Fibroblast of mammary gland (primary cell): ENCODE data around the gene MYL12B.

Experiments
- DNase-seq: peaks from one replicate; pipeline ENCODE4 v3.0.0-alpha.2; 2010; ENCODE audit warnings: low read depth
- H3K4me3 ChIP-seq: 2 replicates; pipeline ENCODE4 v1.5.1; 2011; ENCODE audit warnings: low read depth, mild to moderate bottlenecking, low read length, moderate library complexity; ENCODE audit not compliant: control insufficient read depth
- CTCF ChIP-seq: conservative IDR thresholded peaks from 2 replicates; pipeline ENCODE4 v1.5.1; 2011; ENCODE audit warnings: low read depth, low read length, inconsistent platforms; ENCODE audit not compliant: control insufficient read depth, insufficient read depth

MYL12B gene

GRCh38 chr18:3251963-3252277 lies 10.0 kb upstream of the MYL12B start:
- H3K4me3 ChIP-seq: no peak overlapping the region

GRCh38 chr18:3252843-3253242 lies 9.1 kb upstream of the MYL12B start:
- no peak for TF ChIP-seq CTCF
- DNase-seq: no peak
- no peak overlapping the region for H3K4me3 ChIP-seq

More at GRCh38 chr18:3251963-3252277, 10.0 kb upstream of the MYL12B start:
- no peak for DNase-seq
- no peak for TF ChIP-seq CTCF

- no peak for TF ChIP-seq CTCF
- no peak overlapping the region for H3K4me3 ChIP-seq
- no peak for DNase-seq
Observed at GRCh38 chr18:3254725-3255124, 7.2 kb upstream of the MYL12B start.

- no peak for DNase-seq
- H3K4me3 ChIP-seq: no peak overlapping the region
- no peak for TF ChIP-seq CTCF
Observed at GRCh38 chr18:3255611-3256165, 6.2 kb upstream of the MYL12B start.

- no peak for TF ChIP-seq CTCF
- H3K4me3 ChIP-seq: no peak overlapping the region
Observed at GRCh38 chr18:3256693-3257626, 5.0 kb upstream of the MYL12B start.

GRCh38 chr18:3257627-3258120 lies 4.3 kb upstream of the MYL12B start:
- no peak for DNase-seq
- no peak for TF ChIP-seq CTCF
- H3K4me3 ChIP-seq: no peak overlapping the region

More at GRCh38 chr18:3256693-3257626, 5.0 kb upstream of the MYL12B start:
- DNase-seq: peak; percentile 40
